ENCODE data around the gene SYNE3.

SYNE3 gene

DNA sequence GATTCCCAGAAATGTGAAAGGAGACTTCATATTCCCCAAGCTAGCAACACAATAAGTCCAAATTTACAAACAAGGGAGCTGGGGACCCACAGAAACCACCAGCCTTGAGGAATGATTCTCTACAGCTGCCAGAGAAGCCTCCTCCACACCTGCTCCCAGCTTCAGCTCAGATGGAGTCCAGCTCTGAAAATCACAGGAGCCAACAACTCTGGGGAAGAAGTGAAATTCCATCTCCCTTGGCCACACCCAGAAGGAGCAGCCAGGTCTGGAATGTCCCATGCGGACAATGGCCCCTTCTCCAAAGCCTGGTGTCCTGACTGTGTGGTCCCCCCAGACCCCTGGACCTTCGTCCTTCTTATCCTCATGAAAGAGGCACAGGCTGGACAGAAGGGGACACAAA, 45.4 kb downstream of the SYNE3 start:
- Histone ChIP-seq H2AFZ (no peak overlapping the region), H3K36me3 (ENCODE audit: control insufficient read depth, insufficient read depth, low read length) (no peaks in the 10 kb centered on the region), H3K27ac (no peak overlapping the region), H3K9ac (no peak overlapping the region), H3K4me2 (ENCODE audit: low read length) (no peak overlapping the region), H3K4me1 (no peaks in the 10 kb centered on the region), H3K9me3 (ENCODE audit: control insufficient read depth, low read length) (no peaks in the 10 kb centered on the region), H3K27me3 (ENCODE audit: control insufficient read depth, insufficient read depth, low read length) (no peaks in the 10 kb centered on the region), H3K79me2 (no peaks in the 10 kb centered on the region), H3K4me3 (ENCODE audit: low read depth, low read length) (no peak overlapping the region)
- TF ChIP-seq, protein P1, sequence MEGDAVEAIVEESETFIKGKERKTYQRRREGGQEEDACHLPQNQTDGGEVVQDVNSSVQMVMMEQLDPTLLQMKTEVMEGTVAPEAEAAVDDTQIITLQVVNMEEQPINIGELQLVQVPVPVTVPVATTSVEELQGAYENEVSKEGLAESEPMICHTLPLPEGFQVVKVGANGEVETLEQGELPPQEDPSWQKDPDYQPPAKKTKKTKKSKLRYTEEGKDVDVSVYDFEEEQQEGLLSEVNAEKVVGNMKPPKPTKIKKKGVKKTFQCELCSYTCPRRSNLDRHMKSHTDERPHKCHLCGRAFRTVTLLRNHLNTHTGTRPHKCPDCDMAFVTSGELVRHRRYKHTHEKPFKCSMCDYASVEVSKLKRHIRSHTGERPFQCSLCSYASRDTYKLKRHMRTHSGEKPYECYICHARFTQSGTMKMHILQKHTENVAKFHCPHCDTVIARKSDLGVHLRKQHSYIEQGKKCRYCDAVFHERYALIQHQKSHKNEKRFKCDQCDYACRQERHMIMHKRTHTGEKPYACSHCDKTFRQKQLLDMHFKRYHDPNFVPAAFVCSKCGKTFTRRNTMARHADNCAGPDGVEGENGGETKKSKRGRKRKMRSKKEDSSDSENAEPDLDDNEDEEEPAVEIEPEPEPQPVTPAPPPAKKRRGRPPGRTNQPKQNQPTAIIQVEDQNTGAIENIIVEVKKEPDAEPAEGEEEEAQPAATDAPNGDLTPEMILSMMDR (IDR thresholded peaks at IDR 0.05) = no peak

DNA sequence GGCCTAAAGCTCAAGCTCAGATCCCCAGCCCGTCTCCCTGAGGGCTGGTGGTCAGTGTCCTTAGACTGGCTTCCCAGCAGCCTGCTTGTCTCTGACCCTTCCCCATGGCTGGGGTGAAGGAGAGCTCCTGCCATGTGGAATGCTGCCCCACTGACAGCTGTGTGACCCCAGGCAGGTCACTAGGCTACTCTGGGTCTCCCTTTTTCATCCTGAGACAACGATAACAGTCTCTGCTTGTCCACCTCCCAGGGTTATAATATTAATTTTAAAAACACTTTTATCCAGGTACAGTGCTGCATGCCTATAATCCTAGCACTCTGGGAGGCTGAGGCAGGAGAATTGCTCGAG, 47.3 kb downstream of the SYNE3 start:
- Histone ChIP-seq H2AFZ (no peak overlapping the region), H3K4me3 (ENCODE audit: low read depth, low read length) (no peak overlapping the region), H3K79me2 (no peaks in the 10 kb centered on the region), H3K27me3 (ENCODE audit: control insufficient read depth, insufficient read depth, low read length) (no peaks in the 10 kb centered on the region), H3K9ac (no peak overlapping the region), H3K4me1 (no peaks in the 10 kb centered on the region), H3K36me3 (ENCODE audit: control insufficient read depth, insufficient read depth, low read length) (no peaks in the 10 kb centered on the region), H3K27ac (no peak overlapping the region), H3K4me2 (ENCODE audit: low read length) (no peak overlapping the region), H3K9me3 (ENCODE audit: control insufficient read depth, low read length) (no peaks in the 10 kb centered on the region)
- TF ChIP-seq, protein P1 (IDR thresholded peaks at IDR 0.05) = no peak

DNA sequence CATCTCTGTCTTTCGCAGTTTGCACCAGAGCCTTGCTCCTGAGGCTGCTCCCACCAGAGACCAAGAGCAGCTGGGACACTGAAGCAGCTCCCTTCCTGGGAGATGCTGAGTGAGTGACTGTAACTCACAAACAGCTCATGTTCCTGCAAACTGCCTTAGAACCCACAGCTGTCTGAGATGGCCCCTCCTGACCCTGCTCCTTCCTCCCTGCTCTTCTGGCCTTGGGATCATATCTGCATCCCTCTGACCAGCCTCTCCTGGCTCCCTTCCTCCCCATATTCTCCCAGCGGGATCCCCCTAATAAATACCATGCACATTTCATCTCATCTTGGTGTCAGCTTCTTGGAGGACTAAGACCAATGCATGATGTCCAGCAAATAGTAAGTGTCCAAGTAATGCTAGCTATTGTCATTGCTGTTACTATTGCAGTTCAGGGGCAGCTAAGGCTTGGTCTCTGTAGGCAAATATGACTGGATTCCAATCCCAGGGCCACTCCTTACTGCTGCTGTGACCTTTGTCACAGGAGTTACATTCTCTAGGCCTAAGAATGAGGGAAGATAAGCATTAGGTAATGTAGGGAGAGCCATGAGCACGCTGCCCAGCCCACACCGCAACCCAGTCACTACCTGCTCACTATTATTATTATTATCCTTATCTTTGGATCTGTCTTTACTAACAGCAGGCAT, 47.9 kb downstream of the SYNE3 start:
- H3K27me3 ChIP-seq (ENCODE audit: control insufficient read depth, insufficient read depth, low read length) = no peaks in the 10 kb centered on the region
- TF ChIP-seq, protein P1 (IDR thresholded peaks at IDR 0.05) = no peak
- H3K27ac ChIP-seq = no peak overlapping the region
- H3K9me3 ChIP-seq (ENCODE audit: control insufficient read depth, low read length) = no peaks in the 10 kb centered on the region
- H2AFZ ChIP-seq = no peak overlapping the region
- H3K79me2 ChIP-seq = no peaks in the 10 kb centered on the region
- no peak overlapping the region for H3K9ac ChIP-seq
- no peak overlapping the region for H3K4me2 ChIP-seq (ENCODE audit: low read length)
- no peaks in the 10 kb centered on the region for H3K36me3 ChIP-seq (ENCODE audit: control insufficient read depth, insufficient read depth, low read length)
- no peak overlapping the region for H3K4me3 ChIP-seq (ENCODE audit: low read depth, low read length)
- no peaks in the 10 kb centered on the region for H3K4me1 ChIP-seq

DNA sequence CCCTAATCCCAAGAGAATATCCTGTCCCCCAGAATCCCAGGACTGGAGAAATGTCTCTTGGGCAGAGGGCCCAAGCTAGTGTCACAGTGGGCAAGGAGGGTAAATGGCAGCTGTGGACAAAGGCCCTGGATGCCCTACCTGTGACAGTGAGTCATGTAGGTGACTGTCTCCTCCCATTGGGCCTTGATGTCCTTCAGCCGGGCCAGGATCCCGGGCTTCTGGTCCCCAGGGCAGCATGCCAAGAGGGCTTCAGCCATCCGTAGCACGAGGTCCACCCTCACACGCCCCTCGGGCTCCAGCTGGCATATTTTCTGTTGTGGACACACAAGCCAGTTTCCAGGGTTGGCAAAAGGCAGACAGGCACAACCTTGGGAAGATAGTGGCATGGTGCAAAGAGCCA, 48.8 kb downstream of the SYNE3 start:
- H3K4me3 ChIP-seq (ENCODE audit: low read depth, low read length) = no peak overlapping the region
- H2AFZ ChIP-seq = no peak overlapping the region
- H3K4me1 ChIP-seq = no peaks in the 10 kb centered on the region
- H3K4me2 ChIP-seq (ENCODE audit: low read length) = no peak overlapping the region
- H3K36me3 ChIP-seq (ENCODE audit: control insufficient read depth, insufficient read depth, low read length) = no peaks in the 10 kb centered on the region
- no peaks in the 10 kb centered on the region for H3K27me3 ChIP-seq (ENCODE audit: control insufficient read depth, insufficient read depth, low read length)
- H3K27ac ChIP-seq = no peak overlapping the region
- no peak overlapping the region for H3K9ac ChIP-seq
- no peaks in the 10 kb centered on the region for H3K9me3 ChIP-seq (ENCODE audit: control insufficient read depth, low read length)
- TF ChIP-seq, protein P1 (IDR thresholded peaks at IDR 0.05) = no peak
- no peaks in the 10 kb centered on the region for H3K79me2 ChIP-seq

DNA sequence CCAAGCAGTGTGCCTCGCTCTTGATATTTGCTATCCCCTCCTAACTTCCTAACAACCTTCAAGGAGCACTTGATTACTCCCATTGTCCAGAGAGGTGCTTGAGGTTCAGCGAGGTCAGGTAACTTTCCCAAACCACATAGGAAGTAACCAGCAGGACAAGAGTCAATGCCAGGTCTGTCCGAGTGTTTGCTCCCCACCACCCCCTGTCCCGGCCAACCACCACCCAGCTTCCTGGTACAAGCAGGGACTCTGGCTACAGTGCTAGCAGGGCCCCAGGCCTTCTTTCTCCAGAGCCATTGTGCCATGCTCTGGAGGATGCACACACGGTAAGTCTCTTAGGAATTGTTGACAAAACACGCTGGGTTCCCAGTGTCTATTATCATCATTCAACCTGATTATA, 49.2 kb downstream of the SYNE3 start:
- Histone ChIP-seq H2AFZ (no peak overlapping the region), H3K27me3 (ENCODE audit: control insufficient read depth, insufficient read depth, low read length) (no peaks in the 10 kb centered on the region), H3K79me2 (no peaks in the 10 kb centered on the region), H3K4me2 (ENCODE audit: low read length) (no peak overlapping the region), H3K4me3 (ENCODE audit: low read depth, low read length) (no peak overlapping the region), H3K4me1 (no peaks in the 10 kb centered on the region), H3K36me3 (ENCODE audit: control insufficient read depth, insufficient read depth, low read length) (no peaks in the 10 kb centered on the region), H3K27ac (no peak overlapping the region), H3K9me3 (ENCODE audit: control insufficient read depth, low read length) (no peaks in the 10 kb centered on the region), H3K9ac (no peak overlapping the region)
- TF ChIP-seq, protein P1 (IDR thresholded peaks at IDR 0.05) = no peak

All from parathyroid adenoma (tissue), 2 donors.